RWPE1 (cell line): Measurements from ENCODE around the gene MTUS2.

Experiments
- CTCF ChIA-PET: fragments of 350-600 bp; sonication (Branson Sonifier 250); formaldehyde crosslinking; extraction: SDS; loops from one replicate; lab custom pipeline; 2021; lab: Yijun Ruan, JAX
- POLR2A ChIA-PET: fragments of 400-600 bp; formaldehyde crosslinking; extraction: SDS; loops from one replicate; lab custom pipeline; 2020; ENCODE audit warnings: antibody characterized with exemption; ENCODE audit not compliant: low non-redundant PET; lab: Yijun Ruan, JAX
- DNase-seq: peaks from one replicate; pipeline ENCODE4 v3.0.0; 2012; ENCODE audit warnings: low spot score
- H3K27ac ChIP-seq: fragments of 450-650 bp; 2 replicates; pipeline ENCODE4 v1.5.1; 2017
- TF ChIP-seq, protein P1 (sequence below): fragments of 450-650 bp; conservative IDR thresholded peaks from 2 replicates; pipeline ENCODE4 v1.5.1; 2017; ENCODE audit warnings: low read depth, mild to moderate bottlenecking

The MTUS2 gene

DNA sequence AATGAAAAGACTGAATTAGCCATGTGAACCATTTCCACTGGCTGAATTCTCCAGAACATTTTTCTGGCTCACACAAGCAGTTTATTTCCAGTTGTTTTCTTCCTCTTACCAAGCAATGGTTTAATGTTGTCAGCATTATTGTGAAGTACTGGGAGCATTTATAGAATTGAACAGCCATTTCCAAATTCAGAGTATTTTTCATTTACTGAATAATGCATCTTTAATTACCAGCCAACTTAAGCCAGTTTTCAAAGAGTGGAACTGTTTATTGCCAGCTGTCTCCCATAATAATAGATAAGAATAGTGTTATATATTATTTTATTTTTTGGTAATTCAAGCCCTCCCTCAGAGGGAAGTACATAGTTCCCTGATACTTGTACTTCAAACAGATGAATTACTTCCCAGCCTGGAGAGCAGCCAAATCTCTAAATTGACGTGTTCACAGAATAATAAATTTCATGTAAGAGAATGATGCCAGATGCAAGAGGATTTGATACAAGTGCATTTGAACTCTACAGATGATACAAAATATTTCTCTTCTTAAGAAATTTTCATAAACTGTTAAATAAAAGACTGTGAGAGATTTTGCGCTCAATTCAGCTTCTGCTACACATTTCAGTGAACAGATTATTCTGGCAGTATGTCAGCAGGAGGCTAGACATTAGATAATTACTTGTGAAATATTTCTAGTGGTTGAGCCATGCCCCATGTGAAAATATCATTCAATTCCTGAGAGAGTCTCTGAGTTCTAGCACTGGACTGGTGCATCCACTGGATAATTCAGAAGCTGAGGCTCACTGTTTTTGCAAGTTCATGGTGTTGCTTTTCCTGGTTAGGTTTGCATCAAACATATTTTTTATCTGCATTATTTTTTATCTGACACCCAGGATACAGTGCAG lies 459.5 kb downstream of the MTUS2 start:
- no peak for DNase-seq
- ChIA-PET POLR2A (no interaction called here), CTCF (no interaction called here)
- TF ChIP-seq, protein P1, sequence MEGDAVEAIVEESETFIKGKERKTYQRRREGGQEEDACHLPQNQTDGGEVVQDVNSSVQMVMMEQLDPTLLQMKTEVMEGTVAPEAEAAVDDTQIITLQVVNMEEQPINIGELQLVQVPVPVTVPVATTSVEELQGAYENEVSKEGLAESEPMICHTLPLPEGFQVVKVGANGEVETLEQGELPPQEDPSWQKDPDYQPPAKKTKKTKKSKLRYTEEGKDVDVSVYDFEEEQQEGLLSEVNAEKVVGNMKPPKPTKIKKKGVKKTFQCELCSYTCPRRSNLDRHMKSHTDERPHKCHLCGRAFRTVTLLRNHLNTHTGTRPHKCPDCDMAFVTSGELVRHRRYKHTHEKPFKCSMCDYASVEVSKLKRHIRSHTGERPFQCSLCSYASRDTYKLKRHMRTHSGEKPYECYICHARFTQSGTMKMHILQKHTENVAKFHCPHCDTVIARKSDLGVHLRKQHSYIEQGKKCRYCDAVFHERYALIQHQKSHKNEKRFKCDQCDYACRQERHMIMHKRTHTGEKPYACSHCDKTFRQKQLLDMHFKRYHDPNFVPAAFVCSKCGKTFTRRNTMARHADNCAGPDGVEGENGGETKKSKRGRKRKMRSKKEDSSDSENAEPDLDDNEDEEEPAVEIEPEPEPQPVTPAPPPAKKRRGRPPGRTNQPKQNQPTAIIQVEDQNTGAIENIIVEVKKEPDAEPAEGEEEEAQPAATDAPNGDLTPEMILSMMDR, result no peak
- no peak overlapping the region for H3K27ac ChIP-seq

DNA sequence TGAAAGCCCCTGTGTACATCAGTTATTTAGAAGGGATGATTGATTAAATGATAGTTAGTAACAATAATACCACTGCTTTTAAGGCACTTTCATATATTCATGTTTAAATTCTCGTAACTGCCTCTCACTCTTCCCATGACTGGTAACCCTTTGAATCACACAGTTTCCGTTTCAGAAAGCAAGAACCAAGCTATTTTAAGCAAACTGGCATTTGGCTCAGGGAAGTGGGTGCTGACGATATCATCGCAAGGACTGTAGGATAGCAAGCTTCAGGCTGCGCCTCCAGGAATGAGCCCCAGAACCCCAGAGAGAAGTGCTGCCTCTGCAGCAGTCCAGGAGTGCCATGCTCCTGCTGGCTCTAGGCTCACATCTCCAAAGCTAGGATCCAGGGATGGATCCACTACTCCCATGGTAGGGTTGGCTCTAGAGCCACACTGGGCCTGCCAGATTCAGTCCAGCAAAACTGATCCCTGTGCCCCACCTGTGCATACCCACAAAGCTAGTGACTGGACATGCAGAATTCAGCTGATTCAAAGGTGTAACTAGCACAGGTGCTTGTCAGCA lies 461.9 kb downstream of the MTUS2 start:
- DNase-seq, result no peak
- no peak overlapping the region for H3K27ac ChIP-seq
- ChIA-PET CTCF (no interaction called here), POLR2A (no interaction called here)
- TF ChIP-seq, protein P1, result no peak

DNA sequence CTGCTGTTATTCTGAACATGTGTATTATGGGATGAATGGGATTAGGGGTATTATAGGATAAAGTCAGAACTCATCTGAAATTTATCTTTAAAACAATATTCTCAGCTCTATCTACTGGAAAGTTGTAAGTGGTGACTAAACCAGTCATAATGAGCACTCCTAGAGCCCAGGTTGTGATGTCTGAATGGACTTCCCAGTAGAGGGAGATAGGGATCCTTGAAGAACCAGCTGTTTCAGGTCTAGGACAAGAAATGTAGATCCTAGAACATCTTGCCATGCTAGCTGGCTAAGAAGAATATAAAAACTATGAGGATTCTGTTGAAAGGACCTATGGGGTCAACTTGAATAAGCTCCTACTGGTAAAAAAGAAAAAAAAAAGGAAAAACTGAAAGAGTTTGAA lies 464.6 kb downstream of the MTUS2 start:
- ChIA-PET CTCF (interaction anchor here (0.6 kb wide), 1 partner anchor 726 kb away, joined by 4 read pairs; no protein-coding TSS in a partner anchor), POLR2A (no interaction called here)
- TF ChIP-seq, protein P1, result no peak
- no peak overlapping the region for H3K27ac ChIP-seq
- no peak for DNase-seq

DNA sequence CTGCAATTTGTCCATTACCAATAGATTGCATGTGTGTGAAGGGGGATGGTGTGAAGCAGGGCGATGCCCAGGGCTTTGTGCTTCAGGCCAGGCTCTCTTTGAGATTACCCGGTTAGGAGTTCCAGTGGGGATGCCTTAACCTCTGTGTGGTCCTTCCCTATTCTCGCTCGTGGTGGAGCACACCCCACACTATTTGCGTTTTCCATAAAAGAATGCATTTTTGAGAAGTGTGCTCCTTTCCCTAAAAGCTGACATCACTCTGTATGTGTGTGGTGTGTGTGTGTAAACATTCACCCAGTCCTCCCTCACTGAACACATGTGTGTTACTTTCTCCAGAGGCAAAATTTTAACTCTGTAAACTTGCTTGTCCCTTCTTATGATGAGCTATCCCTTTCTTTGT lies 467.1 kb downstream of the MTUS2 start:
- CTCF ChIA-PET, result no interaction called here
- TF ChIP-seq, protein P1, result no peak
- POLR2A ChIA-PET, result no interaction called here
- no peak overlapping the region for H3K27ac ChIP-seq
- DNase-seq, result no peak

DNA sequence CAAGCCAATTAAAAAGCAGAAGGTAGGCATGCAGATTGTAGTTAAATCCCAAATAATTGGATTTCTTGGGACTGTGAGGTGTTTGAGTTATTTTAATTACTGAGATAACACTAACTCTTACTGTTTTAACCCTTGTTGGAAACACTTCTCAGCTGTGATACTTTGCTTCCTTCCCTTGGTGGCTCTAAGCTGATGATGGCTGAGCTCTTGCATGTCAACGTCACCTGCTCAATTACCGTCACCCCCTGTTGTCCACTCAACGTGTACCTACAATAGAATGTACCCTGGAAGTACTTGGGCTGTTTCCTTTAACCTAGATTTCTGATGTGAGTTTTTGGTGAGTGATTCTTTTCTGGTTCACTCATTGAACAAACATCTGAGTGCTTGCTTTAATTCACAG lies 471.9 kb downstream of the MTUS2 start:
- DNase-seq, result no peak
- CTCF ChIA-PET, result no interaction called here

GRCh38 chr13:29294821-29295220 lies 474.7 kb downstream of the MTUS2 start:
- ChIA-PET POLR2A (no interaction called here), CTCF (no interaction called here)

More for the DNA sequence above, 471.9 kb downstream of the MTUS2 start:
- H3K27ac ChIP-seq, result no peak overlapping the region
- TF ChIP-seq, protein P1, result no peak
- POLR2A ChIA-PET, result no interaction called here

More at GRCh38 chr13:29294821-29295220, 474.7 kb downstream of the MTUS2 start:
- TF ChIP-seq, protein P1, result no peak
- no peak for DNase-seq
- H3K27ac ChIP-seq, result no peak overlapping the region
